Fibroblast of skin of scalp (primary cell): ENCODE results near the gene SPDYE4.

Experiments used
- DNase-seq: peaks from one replicate; pipeline ENCODE4 v3.0.0-alpha.2; 2013

SPDYE4 gene

DNA sequence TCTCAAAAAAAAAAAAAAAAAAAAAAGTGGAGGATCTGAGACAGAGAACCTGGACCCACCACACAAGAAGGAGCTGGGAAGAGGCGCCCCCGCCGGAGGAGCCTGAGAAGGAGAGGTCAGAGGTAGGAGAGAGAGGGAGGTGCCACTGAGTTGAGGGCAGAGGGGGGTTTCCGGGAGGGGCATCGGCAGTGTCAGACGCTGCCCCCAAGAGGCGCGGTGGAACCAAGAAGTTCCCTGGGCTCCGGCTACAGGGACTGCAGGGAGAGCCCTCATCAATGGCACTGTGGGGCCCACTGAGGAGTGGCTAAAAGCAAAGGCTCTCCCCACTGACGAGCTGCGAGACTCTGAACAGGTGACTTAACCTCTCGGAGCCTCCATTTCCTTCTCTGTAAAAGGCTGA lies 17.9 kb downstream of the SPDYE4 start:
- DNase-seq: no peak

- no peak for DNase-seq
Observed at GRCh38 chr17:8739097-8739496, 19.2 kb downstream of the SPDYE4 start.

DNA sequence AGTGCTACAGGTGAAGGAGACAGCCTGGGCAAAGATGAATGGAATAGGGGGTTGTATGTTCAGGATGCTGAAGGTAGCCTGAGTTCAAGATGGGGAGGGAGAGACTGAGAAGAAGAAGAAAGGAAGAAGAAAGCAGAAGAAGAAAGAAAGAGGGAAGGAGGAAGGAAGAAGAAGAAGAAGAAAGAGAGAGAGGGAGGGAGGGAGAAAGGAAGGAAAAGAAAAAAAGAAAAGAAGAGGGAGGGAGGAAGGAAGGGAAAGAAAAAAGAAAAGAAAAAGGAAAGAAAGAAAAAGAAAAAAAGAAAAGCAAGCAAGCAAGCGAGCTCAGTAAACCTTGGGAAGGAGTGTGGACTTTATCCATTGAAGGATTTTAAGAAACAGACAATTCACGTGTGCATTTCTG lies 21.6 kb downstream of the SPDYE4 start:
- no peak for DNase-seq

DNA sequence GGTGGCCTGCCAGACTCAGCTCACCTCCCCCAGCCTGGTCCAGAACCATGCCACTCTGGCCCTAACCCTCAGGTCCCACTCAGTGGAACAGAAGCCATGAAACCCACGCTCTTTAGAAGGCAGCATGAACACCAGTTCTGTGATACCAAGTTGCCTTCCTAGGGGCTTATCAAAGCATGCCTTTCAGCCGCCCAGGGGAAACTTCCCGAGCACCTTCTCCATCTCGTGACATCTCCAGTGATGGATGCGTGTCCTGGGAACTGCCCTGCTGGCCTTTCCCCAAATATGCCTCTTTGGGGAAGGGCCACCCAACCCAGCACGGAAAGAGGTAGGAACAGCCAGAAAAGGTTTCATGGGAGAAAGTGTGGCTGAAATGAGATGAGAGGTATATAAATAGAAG lies 22.0 kb downstream of the SPDYE4 start:
- no peak for DNase-seq

- no peak for DNase-seq
Observed at GRCh38 chr17:8735336-8735939, 22.9 kb downstream of the SPDYE4 start.

GRCh38 chr17:8734876-8735275 lies 23.5 kb downstream of the SPDYE4 start:
- no peak for DNase-seq

DNA sequence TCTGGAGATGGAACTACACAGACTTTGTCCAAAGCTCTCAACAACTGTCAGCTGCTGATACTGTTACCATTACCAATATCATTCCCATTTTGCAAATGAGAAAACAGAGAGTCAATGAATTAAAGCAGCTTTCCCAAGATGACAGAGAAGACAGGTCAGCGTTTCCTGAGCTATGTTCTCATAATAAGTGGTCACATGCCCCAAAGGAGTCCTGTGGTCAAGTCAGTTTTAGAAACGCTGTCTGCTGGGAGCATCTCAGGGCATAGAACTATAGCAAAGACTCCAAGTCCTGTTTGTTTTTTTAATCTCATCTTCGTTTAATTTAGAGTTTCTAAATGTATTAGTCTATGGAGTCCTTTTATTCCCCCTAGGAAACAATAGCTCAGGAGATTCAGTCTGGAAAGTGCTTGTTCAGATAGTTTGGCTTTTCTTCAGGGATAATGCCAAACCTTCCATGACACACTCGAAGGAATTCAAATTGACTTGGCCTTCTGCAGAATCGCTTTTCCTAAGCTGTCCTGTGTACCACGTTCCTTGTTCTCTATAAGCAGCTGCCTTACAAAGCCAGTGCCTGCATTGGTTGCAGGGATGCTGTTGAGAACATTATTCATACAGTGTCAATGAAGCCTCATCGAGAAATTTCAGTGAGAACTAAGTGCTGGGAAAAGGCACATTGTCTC lies 25.8 kb downstream of the SPDYE4 start:
- DNase-seq: no peak

GRCh38 chr17:8729860-8730259 lies 28.5 kb downstream of the SPDYE4 start:
- DNase-seq: no peak

- DNase-seq: no peak
Observed at GRCh38 chr17:8729421-8729820, 28.9 kb downstream of the SPDYE4 start.

DNA sequence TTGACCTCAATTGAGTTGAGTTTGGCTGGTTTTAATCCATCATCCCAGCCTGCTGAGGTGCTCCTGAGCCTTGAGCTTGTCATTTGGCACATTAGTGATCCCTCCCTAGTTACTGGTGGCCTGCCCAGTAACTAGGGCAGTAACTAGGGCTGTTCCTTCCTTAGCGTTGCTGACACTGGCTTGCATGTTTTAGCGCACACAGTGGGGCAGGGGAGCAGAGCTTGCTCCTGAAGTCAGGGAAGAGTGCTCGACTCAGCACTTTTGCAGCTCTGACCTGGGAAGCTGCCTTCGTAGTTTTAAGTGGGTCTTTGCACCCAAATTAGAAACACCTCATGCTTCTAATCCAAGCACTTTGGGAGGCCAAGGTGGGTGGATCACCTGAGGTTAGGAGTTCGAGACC lies 29.4 kb downstream of the SPDYE4 start:
- no peak for DNase-seq

GRCh38 chr17:8728251-8728938 lies 30.0 kb downstream of the SPDYE4 start:
- no peak for DNase-seq

DNA sequence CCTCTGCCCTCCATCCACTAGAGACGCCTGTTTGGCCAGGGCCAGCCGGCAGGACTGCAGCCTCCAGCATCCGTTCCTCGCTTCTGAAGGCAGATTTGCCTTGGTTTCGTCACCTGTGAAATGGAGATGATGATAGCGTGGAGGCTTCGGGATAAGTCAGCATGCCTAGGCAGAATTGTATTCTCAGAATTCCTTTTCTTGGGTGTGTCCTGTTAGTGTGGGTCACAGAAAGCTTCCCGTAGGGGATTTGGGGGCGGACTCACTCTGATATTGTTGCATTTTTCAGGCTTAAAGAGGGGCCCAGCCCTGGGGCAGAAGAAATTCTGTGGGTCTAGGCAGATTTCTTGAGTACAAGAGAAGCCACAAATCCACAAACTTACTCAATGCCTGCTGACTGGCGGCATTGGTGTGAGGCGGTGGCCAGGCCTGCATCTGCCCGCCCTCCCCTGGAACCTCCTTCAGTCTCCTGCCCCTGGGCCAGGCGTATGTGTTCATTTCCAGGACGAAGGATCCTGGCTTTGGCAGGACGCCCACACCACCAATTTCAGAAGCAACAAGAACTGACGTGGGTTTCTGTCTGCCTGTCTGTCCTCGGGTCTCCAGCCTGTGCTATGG lies 31.3 kb downstream of the SPDYE4 start:
- peak; percentile 14 for DNase-seq

GRCh38 chr17:8725881-8726876 lies 32.2 kb downstream of the SPDYE4 start:
- no peak for DNase-seq

DNA sequence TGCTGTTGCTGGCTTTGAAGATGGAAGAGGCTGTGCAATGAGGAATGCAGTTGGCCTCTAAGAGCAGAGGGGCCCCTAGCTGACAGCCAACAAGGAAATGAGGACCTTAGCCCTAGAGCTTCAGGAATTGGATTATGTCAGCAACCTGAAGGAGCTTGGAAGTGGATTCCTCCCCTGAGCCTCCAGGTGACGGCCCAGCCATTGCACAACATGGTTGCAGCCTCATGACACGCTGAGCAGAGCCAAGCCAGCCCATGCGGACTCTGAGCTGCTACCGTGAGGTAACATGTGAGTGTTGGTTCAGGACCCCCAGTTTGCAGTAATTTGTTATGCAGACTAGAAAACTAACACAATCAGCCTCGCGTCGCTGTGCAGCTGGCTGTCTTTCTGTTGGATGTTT lies 33.9 kb downstream of the SPDYE4 start:
- DNase-seq: no peak

DNA sequence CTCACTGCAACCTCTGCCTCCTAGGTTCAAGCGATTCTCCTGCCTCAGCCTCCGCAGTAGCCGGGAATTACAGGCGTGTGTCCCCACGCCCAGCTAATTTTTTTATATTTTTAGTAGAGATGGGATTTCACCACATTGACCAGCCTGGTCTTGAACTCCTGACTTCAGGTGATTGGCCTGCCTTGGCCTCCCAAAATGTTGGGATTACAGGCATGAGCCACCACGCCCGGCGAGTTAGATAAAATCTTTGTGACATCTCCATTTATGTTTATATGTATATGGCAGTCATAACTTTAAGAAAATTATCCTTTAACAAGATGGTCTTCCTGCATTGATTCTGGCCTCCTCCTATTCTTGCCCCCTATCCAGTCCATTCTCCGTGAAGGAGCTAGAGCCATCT lies 37.8 kb downstream of the SPDYE4 start:
- no peak for DNase-seq

- no peak for DNase-seq
Observed at GRCh38 chr17:8719291-8720246, 38.8 kb downstream of the SPDYE4 start.

DNA sequence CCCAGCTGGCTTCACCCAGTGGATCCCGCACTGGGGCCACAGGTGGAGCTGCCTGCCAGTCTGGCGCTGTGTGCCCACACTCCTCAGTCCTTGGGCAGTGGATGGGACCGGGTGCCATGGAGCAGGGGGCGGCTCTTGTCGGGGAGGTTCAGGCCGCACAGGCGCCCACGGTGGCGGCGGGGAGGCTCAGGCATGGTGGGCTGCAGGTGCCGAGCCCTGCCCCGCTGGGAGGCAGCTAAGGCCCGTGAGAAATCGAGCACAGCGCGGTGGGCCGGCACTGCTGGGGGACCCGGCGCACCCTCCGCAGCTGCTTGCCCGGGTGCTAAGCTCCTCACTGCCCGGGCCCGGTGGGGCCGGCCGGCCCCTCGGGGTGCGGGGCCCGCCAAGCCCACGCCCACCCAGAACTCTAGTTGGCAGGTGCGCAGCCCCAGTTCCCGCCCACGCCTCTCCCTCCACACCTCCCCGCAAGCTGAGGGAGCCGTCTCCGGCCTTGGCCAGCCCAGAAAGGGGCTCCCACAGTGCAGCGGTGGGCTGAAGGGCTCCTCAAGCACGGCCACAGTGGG lies 40.3 kb downstream of the SPDYE4 start:
- DNase-seq: no peak

DNA sequence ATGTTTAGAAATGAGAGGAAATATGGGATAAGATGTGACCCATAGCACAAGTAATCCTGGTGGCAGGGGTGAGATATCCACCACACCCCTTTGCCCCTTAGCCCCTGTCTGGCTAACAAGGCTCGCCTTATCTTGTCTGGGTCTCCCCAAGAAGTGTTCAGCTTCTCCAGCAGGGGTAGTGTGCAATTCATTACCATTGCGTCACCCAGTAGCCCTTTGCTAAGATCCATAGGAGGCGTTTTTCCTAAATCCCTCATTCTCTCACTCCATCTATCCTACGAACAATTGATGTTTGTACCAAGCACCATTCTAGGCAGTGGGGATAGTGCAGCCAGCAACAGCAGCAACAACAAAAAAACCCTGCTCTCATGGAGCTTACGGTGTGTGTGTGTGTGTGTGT lies 44.5 kb downstream of the SPDYE4 start:
- DNase-seq: no peak

DNA sequence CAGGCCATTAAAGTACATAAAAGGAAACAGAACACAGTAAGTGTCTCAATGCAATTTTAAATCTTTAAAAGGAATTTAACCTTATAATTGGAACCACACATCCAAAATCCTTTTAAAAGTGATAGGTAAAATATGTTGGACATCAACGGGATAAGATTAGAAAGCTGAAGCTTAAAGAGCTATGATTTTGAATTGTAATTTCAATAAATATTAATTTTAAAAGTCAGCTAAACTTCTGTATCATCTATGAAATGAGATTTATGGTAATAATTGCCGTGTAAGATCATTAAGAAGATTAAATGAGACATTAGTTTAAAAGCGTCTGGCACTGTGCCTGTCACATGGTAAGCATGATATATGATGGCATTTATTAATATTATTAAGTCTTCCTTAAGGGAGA lies 45.0 kb downstream of the SPDYE4 start:
- no peak for DNase-seq

GRCh38 chr17:8712698-8713097 lies 45.6 kb downstream of the SPDYE4 start:
- DNase-seq: no peak

DNA sequence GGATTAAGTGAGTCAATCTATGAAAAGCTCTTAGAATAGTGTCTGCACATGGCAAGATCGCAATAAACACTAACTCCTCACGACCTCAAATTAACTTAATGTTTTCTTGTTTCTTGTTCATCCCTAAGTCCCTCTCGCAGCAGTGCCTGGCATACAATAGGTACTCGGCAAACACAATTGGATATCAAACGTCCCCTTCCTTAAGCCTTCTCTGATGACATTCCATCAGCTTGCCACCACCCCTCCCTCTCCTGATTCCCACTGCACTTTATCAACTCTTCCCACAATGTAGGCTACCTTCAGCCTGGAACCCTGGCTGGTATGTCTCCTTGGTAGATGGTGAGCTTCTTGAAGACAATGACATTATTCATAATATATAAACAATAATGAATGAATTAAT lies 47.1 kb downstream of the SPDYE4 start:
- no peak for DNase-seq
